K562 (cell line): ENCODE measurements around the gene NFAM1. TPM values are rescaled to one million over a fixed set of nuclear protein-coding genes. Genes with fewer than 3 reads are reported as not detected.

Experiments used
- ATAC-seq: fragments of 200-7000 bp; cut with Tn5 transposase; 3 replicates; pipeline ENCODE4 v1.9.1; 2020; ENCODE audit warnings: moderate library complexity
- BruUV-seq: library from RNA; stranded (reverse); fragments of 400-500 nt; replicated peaks from 2 replicates; lab custom pipeline; 2021; lab: Mats Ljungman, UMichigan
- CTCF ChIA-PET: fragments of 300-600 bp; formaldehyde crosslinking; extraction: SDS; loops from one replicate; lab custom pipeline; 2021; ENCODE audit warnings: low intra/inter-chr PET ratio; lab: Yijun Ruan, JAX
- POLR2A ChIA-PET: fragments of 300-600, 350-650 bp; sonication (Branson Sonifier 250); formaldehyde crosslinking; extraction: SDS; loops from one replicate; lab custom pipeline; 2021; ENCODE audit warnings: antibody characterized with exemption, inconsistent platforms; lab: Yijun Ruan, JAX
- DNase-seq, 4 experiments: peaks; one replicate each; pipeline versions ENCODE4 v3.0.0 to v3.0.0-alpha.2; 2011 to 2018; ENCODE audit warnings: low spot score in 3 of 4, mixed read lengths in 3 of 4; ENCODE audit errors: extremely low read depth in 1 of 4
- FAIRE-seq: peaks from 2 replicates; lab custom pipeline; 2011; peaks lifted over from hg19 to GRCh38; lab: Jason Lieb, UNC
- H2AFZ ChIP-seq: 2 replicates; pipeline ENCODE4 v1.6.0; 2011; ENCODE audit warnings: low read depth, low read length, control low read depth, inconsistent platforms
- H3K27ac ChIP-seq: fragments of 200-600 bp; 3 replicates; pipeline ENCODE4 v1.8.0; 2011; ENCODE audit warnings: low read depth, mild to moderate bottlenecking, control low read depth, inconsistent platforms, low read length, moderate library complexity, mixed read lengths; ENCODE audit errors: extremely low read depth
- H3K27me3 ChIP-seq, 2 experiments: fragments of 300-600 bp in 1 of 2; 2 replicates in 1 of 2; 3 replicates in 1 of 2; pipeline versions ENCODE4 v1.6.0 to v1.8.0; 2011; ENCODE audit warnings: inconsistent platforms in 2 of 2, low read length in 2 of 2, mild to moderate bottlenecking in 1 of 2, mixed read lengths in 1 of 2, moderate library complexity in 1 of 2; ENCODE audit not compliant: control insufficient read depth in 2 of 2, insufficient read depth in 2 of 2
- H3K36me3 ChIP-seq: fragments of 300-600 bp; 3 replicates; pipeline ENCODE4 v1.8.0; 2011; ENCODE audit warnings: mild to moderate bottlenecking, low read length, inconsistent platforms; ENCODE audit not compliant: control insufficient read depth, insufficient read depth
- H3K4me1 ChIP-seq, 2 experiments: fragments of 200-600 bp in 1 of 2; replicated peaks in 1 of 2; 2 replicates in 1 of 2; 3 replicates in 1 of 2; pipeline versions ENCODE4 v1.5.1 to v1.8.0; 2011; ENCODE audit warnings: inconsistent platforms in 2 of 2, low read length in 2 of 2, mild to moderate bottlenecking in 1 of 2, mixed read lengths in 1 of 2, moderate library complexity in 1 of 2; ENCODE audit not compliant: control insufficient read depth in 2 of 2, insufficient read depth in 2 of 2
- H3K4me2 ChIP-seq: 2 replicates; pipeline ENCODE4 v1.6.1; 2011; ENCODE audit warnings: low read length, control low read depth, inconsistent platforms, mixed read lengths; ENCODE audit not compliant: insufficient read depth
- H3K4me3 ChIP-seq: fragments of 200-600 bp; sonication (generic), shearing (Covaris generic); 2 replicates; pipeline ENCODE4 v1.5.1; 2016; ENCODE audit warnings: control low read depth, inconsistent platforms
- H3K79me2 ChIP-seq: fragments of 200-600 bp; 3 replicates; pipeline ENCODE4 v1.8.0; 2011; ENCODE audit warnings: low read length, inconsistent platforms; ENCODE audit not compliant: control insufficient read depth, insufficient read depth
- H3K9ac ChIP-seq, 2 experiments: 2 replicates each; pipeline versions ENCODE4 v1.6.0 to v1.6.1; 2011; ENCODE audit warnings: low read depth in 2 of 2, low read length in 2 of 2, control low read depth in 1 of 2, inconsistent platforms in 1 of 2, mild to moderate bottlenecking in 1 of 2, mixed read lengths in 1 of 2; ENCODE audit not compliant: insufficient read depth in 1 of 2
- H3K9me1 ChIP-seq: one replicate; pipeline ENCODE4 v1.6.0; 2011; ENCODE audit warnings: inconsistent platforms, mild to moderate bottlenecking, low read length, moderate library complexity; ENCODE audit not compliant: control insufficient read depth, insufficient read depth
- H3K9me3 ChIP-seq: replicated peaks from 2 replicates; pipeline ENCODE4 v1.5.1; 2011; ENCODE audit warnings: low read depth, low read length, inconsistent platforms; ENCODE audit not compliant: control insufficient read depth, insufficient read depth
- H4K20me1 ChIP-seq: replicated peaks from 2 replicates; pipeline ENCODE4 v1.6.1; 2011; ENCODE audit warnings: low read length, inconsistent platforms, mixed read lengths; ENCODE audit not compliant: control insufficient read depth, insufficient read depth
- CTCFL ChIP-seq: IDR thresholded peaks from 2 replicates; pipeline ENCODE4 v1.6.1; 2011; ENCODE audit warnings: borderline replicate concordance, low read depth, mild to moderate bottlenecking, moderate library complexity, low read length; ENCODE audit not compliant: insufficient read depth, poor library complexity, severe bottlenecking
- MBD2 ChIP-seq: sonication (generic); IDR thresholded peaks from 2 replicates; pipeline ENCODE4 v1.6.1; 2016; ENCODE audit warnings: low read depth, borderline replicate concordance
- RBM25 ChIP-seq: fragments of 200-400 bp; formaldehyde crosslinking; IDR thresholded peaks from 2 replicates; pipeline ENCODE4 v1.6.1; 2018; ENCODE audit warnings: low read length, low read depth, moderate library complexity; ENCODE audit not compliant: severe bottlenecking
- SMARCA4 ChIP-seq: fragments of 450-650 bp; IDR thresholded peaks from 2 replicates; pipeline ENCODE4 v1.6.1; 2016
- SP1 ChIP-seq: sonication (generic); formaldehyde crosslinking; IDR thresholded peaks from 2 replicates; pipeline ENCODE4 v1.8.1; 2022; ENCODE audit warnings: mild to moderate bottlenecking, missing genetic modification reagents
- TAF15 ChIP-seq: fragments of 200-400 bp; formaldehyde crosslinking; IDR thresholded peaks from 2 replicates; pipeline ENCODE4 v1.6.1; 2017; ENCODE audit warnings: mild to moderate bottlenecking, low read depth, low read length, moderate library complexity
- TEAD4 ChIP-seq, 2 experiments: sonication (generic) in 1 of 2; formaldehyde crosslinking in 1 of 2; IDR thresholded peaks; 2 replicates each; pipeline versions ENCODE4 v1.6.1 to v1.8.0; 2012 to 2022; ENCODE audit warnings: borderline replicate concordance in 1 of 2, inconsistent platforms in 1 of 2, low read length in 1 of 2, mild to moderate bottlenecking in 1 of 2, missing genetic modification reagents in 1 of 2
- ZNF197 ChIP-seq: fragments of 200-800 bp; sonication (Bioruptor generic); IDR thresholded peaks from 2 replicates; pipeline ENCODE4 v1.6.1; 2016; ENCODE audit warnings: low read depth, missing genetic modification characterization, missing compliant biosample characterization
- ZNF384 ChIP-seq: IDR thresholded peaks from 2 replicates; pipeline ENCODE4 v1.6.1; 2012; ENCODE audit warnings: low read depth, low read length, improper control_type of control experiment
- in situ Hi-C: fragments of 300-500 bp; cut with MboI; formaldehyde crosslinking; loops from 4 replicates; pipeline ENCODE4 v1.15.0; 2018; ENCODE audit warnings: inconsistent platforms, mixed read lengths
- intact Hi-C: fragments of 100-400 bp; cut with micrococcal nuclease; formaldehyde crosslinking; loops from 2 replicates; pipeline ENCODE4 v1.14.2; 2022
- polyA plus RNA-seq, 8 experiments: library from polyadenylated mRNA; depleted of rRNA in 4 of 8; stranded (reverse) in 5 of 8; unstranded in 3 of 8; fragments of >200 nt; fragmentation: Nextera tagmentation in 2 of 8; fragmentation: Illumina TruSeq in 1 of 8; extraction: Ambion mirVana in 2 of 8; extraction: Trizol in 1 of 8; gene quantifications; 2 replicates each; pipeline versions ENCODE4 v1.2.1 to v1.2.3, GENCODE V29; 2011 to 2014; ENCODE audit warnings: inconsistent platforms in 1 of 8, missing spikeins in 1 of 8
- total RNA-seq, 7 experiments: library from RNA; depleted of rRNA in 6 of 7; stranded (reverse); fragments of >200 nt in 6 of 7; fragmentation: Illumina TruSeq in 2 of 7; extraction: Trizol in 2 of 7; gene quantifications; 2 replicates each; pipeline versions ENCODE4 v1.2.1 to v1.2.3, GENCODE V29; 2011 to 2021; ENCODE audit warnings: low replicate concordance in 1 of 7

NFAM1 gene
- total and polyA plus RNA-seq, 9 of the 15 experiments (the other 6 are each of a cell fraction or from before 2014, with no cell fraction given), result 0.01 to 0.18 (median 0.03) TPM; not detected in 5

- no peak for TF ChIP-seq CTCFL
- TF ChIP-seq RBM25, result no peak
- TF ChIP-seq ZNF384, result no peak
- TF ChIP-seq, all 486 proteins: peak for 0
These were observed 93.7 kb downstream of the NFAM1 start (continued) for GRCh38 chr22:42338479-42338878.

- no peak overlapping the region for H2AFZ ChIP-seq
- no TSS peak for BruUV-seq
These were observed 94.8 kb downstream of the NFAM1 start for GRCh38 chr22:42337356-42337755.

More at GRCh38 chr22:42337356-42337755, 94.8 kb downstream of the NFAM1 start:
- ATAC-seq (no peak), DNase-seq (no peak), FAIRE-seq (no peak)
- H3K27me3 ChIP-seq, result peaks cover 0 to 19% of the 10 kb centered on the region in 2 experiments; a peak in 3 of 5 replicates
- no peak overlapping the region for H3K4me3 ChIP-seq
- intact Hi-C loops (no loop called here), in situ Hi-C loops (no loop called here)
- H3K27ac ChIP-seq, result no peak overlapping the region
- no peaks in the 10 kb centered on the region for H3K79me2 ChIP-seq
- ChIA-PET POLR2A (no interaction called here), CTCF (no interaction called here)
- no peaks in the 10 kb centered on the region for H3K9me1 ChIP-seq
- no peak overlapping the region for H3K9ac ChIP-seq
- H3K4me1 ChIP-seq, result peaks cover 0 to 16% of the 10 kb centered on the region in 2 experiments; a peak in 2 of 5 replicates
- H3K9me3 ChIP-seq, result no peaks in the 10 kb centered on the region
- H3K36me3 ChIP-seq, result no peaks in the 10 kb centered on the region
- H3K4me2 ChIP-seq, result no peak overlapping the region
- peaks cover 9% of the 10 kb centered on the region; the same call in 1 of the 2 replicates for H4K20me1 ChIP-seq
- TF ChIP-seq TAF15, result no peak
- no peak for TF ChIP-seq SP1 (CRISPR knock-in tag)
- TF ChIP-seq MBD2, result no peak
- TF ChIP-seq TEAD4 (IDR thresholded peaks at IDR 0.05; ENCODE audit: low read length), result no peak
- no peak for TF ChIP-seq TEAD4 (CRISPR knock-in tag; IDR thresholded peaks at IDR 0.05; ENCODE audit: borderline replicate concordance)
- TF ChIP-seq SMARCA4, result no peak
- TF ChIP-seq ZNF197 (CRISPR knock-in tag), result no peak
